ENCODE measurements around the gene THEMIS2.

- no peak for TF ChIP-seq CTCF (IDR thresholded peaks at IDR 0.05)
- TF ChIP-seq POLR2A (IDR thresholded peaks at IDR 0.05) = no peak
Measured at GRCh38 chr1:27861436-27861835, 10.9 kb upstream of the THEMIS2 start.
